Globus pallidus (tissue), 1 donor: ENCODE measurements around the gene TENT4B.

Experiments
- DNase-seq: peaks from one replicate; pipeline ENCODE4 v3.0.0-alpha.2; 2015; ENCODE audit warnings: low spot score

TENT4B gene

GRCh38 chr16:50195756-50196155 lies 42.6 kb downstream of the TENT4B start:
- no peak for DNase-seq

DNA sequence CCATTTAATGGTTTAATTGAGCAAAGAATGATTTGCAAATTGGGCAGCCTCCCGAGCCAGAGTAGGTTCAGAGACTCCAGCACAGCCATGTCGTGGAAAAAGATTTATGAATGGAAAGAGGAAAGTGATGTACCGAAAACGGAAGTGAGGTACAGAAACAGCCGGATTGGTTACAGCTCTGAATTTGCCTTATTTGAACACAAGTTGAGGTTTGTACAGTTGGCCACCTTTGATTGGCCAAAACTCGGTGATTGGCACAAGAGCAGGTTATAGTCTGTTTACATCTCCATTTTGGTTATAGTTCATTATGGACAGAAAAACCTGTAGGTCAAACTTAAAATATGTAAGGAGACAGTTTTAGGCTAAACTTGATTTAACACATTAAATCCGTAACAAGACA lies 44.5 kb downstream of the TENT4B start:
- no peak for DNase-seq

GRCh38 chr16:50198802-50199403 lies 45.8 kb downstream of the TENT4B start:
- DNase-seq = no peak

DNA sequence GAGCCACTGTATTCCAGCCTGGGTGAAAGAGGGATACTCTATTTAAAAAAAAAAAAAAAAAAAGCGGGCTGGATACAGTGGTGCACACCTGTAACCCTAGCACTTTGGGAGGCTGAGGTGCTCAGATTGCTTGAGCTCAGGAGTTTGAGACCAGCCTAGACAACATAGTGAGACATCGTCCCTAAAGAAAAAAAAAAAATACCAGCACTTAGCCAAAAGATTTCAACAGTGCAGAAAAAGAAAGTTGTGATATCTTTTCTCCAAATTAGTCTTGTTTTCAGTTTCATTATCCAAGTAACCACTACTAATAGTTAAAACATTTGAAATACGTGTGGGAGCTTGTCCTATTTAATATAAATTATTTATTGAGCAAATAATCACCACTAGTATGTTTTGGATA lies 48.7 kb downstream of the TENT4B start:
- DNase-seq = no peak

DNA sequence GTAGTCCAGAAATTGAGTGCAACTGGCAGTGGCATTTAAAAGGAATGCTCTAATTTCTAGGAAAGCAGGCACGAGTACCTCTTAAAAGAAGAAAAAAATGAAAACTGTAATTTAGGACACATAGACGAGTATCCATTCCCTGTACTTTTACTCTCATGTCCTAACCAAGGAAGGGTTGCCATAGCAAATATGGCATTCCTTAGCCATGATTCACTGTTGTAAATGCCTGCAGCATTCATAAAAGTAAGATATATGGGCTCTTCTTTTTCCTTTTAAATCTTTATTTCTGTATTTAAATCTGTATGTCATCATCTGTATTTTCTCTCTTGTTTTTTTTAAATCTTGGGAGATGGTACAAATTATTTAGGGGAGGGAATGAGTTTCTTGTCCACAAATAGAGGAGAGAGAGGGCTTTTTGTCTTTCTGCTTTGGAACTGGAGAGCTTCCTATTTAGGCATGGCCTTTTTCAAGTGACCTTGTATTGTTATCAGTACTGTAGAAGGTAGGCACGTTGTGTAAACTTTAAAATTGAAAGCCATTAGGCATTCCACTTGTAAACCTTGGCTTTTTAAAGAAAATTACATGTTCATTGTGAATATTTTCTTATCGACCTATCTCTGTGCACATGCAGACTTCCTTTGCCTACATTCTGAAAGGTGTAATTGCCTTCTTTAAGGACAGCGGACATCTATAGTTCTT lies 50.0 kb downstream of the TENT4B start:
- no peak for DNase-seq

GRCh38 chr16:50203681-50204080 lies 50.6 kb downstream of the TENT4B start:
- DNase-seq = no peak

DNA sequence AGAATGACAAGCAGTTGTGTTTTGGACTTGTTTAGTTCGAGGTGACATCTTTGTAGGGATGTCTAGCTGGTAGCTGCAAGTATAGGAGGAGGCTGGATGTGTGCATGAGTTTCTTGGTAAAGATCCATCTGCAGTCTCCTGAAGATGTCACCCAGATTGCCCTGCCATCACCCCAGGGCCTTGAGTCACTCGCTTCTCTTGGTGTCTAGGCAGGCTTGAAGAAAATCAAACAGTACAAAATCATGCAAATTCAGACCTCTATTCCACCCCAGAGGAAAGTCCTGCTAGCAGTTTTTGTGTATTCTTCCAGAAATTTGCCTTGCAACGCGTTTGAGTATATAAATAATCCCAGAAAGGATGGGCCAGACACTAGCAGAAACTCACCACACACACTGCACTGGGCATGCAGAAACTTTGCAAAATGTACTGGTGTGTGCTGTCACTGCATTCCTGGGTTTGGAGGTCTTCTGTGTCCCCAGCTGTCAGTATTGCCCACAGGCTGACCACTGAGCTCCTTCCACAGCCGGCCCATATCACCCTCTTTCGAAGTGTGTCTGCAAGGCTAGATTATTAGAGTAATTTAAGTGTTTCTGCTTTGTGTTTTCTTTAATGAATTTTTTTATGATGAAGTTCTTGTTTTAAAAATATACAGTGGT lies 51.5 kb downstream of the TENT4B start:
- no peak for DNase-seq

GRCh38 chr16:50207652-50208051 lies 54.5 kb downstream of the TENT4B start:
- DNase-seq = no peak

- DNase-seq = no peak
Measured at GRCh38 chr16:50208460-50208931, 55.4 kb downstream of the TENT4B start.

DNA sequence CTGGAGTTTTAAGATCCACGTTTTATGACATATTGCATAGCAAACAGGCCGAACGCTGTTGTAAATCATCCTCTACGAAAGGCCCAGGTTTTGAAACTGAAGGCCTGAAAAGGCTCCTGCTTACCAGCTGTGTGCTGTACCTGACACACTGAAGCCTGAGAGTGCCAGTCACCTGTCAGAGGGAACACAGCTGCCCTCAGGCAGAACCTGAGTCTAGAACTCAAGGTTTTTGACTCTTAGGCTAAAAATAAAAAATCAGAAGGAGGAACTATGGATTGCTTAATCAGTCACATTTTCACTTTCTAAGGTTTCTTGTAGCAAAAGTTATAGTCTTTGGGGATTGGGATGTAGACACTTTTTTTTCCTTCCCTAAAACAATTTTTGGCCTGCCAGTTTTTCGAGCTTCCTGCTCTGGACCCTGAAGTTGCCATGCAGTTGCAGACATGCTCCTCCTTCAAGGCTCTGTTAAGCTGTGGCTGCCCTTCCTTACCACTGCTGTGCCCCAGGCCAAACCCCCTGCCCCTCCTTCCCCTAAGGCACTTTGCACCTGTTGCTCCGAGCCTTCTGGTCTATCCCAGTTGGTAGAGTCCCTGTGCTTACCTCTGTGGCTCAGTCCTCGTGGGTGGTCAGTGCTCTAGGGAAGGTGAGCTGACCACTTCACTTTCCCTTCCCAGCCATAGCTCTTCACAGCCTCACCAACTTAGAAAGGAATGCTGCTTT lies 56.6 kb downstream of the TENT4B start:
- DNase-seq = peak; percentile 6

DNA sequence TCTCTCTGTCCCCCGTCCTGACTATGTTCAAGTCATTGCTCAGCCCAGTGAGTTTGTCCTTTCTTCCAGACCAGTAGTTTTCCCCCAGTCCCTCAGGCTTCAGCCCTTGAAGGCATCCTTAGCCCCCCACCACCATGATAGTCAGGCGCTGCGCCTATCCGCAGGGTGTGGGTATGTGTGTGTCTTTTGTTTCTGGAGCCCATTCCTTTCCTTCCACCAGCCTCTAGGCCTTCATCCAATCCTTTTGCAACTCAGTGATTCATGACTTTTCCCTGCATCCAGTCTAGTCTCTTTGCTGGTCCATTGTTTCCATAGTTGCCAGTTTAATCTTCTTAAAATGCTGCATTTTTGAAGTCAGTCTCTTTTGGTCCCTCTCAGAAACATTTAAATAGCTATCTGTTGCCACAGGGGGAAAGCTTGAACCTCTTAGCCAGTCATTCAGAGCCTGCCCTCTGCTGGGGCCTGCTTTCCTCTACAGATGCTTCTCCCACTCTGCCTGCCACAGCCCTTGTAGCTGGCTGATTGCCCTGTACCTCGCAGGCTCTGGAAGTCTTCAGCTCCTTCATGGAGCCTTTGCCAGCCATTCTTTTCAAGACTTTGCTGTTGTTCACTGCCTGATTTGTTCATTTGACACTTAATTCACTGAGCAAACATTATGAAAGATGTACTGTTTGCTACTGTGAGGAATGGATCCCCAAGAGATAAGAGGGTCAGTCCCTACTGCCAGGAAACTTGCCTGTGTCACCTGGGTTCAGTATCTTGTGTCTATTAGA lies 57.3 kb downstream of the TENT4B start:
- DNase-seq = peak; percentile 89

GRCh38 chr16:50213939-50214519 lies 60.9 kb downstream of the TENT4B start:
- peak; percentile 63 for DNase-seq

DNA sequence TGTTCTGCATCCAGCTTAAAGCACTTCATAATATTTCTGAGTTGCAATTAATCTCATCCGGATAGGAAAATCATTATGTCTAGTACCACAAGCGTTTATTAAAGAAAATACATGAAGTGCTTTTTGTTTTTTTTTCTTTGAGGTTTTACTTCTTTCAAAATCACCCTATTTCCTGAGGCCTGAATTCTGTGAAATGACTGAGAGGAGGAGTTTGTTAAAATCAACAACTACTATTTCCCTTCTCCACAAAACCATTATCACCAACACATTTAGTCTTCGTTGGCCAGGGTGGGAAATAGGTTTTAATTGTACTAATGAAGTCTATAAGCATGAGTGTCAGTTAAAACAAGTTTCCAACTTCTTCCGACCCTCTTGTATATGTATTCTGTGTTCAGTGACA lies 62.6 kb downstream of the TENT4B start:
- no peak for DNase-seq

GRCh38 chr16:50216231-50216630 lies 63.1 kb downstream of the TENT4B start:
- DNase-seq = no peak

- DNase-seq = no peak
Measured at GRCh38 chr16:50219402-50219975, 66.4 kb downstream of the TENT4B start.

GRCh38 chr16:50224286-50224685 lies 71.2 kb downstream of the TENT4B start:
- no peak for DNase-seq

GRCh38 chr16:50227120-50227519 lies 74.0 kb downstream of the TENT4B start:
- no peak for DNase-seq

GRCh38 chr16:50227665-50228064 lies 74.6 kb downstream of the TENT4B start:
- no peak for DNase-seq

GRCh38 chr16:50228364-50228868 lies 75.3 kb downstream of the TENT4B start:
- no peak for DNase-seq

DNA sequence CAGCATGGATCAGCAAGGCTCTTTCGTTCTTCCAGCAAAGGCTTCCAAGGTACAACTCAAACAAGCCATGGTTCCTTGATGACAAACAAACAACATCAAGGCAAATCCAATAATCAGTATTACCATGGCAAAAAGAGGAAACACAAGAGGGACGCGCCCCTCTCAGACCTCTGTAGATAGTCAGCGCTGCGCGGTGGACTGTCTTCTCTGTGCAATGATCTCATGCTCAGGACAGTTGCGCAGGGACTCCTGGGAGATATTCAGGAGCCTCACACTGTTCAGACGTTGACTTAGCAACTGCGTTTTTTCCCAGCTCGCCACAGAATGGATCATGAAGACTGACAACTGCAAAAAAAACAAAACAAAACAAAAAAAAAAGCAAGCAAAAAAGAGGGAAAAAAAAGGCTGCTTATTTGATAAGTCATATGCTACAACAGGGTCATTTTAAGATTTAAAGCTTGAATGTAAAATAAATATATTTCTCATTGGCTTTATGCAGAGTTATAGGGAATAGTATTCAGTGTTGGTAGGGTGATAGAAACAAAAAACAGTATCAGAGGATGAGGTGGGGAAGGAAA lies 76.1 kb downstream of the TENT4B start:
- no peak for DNase-seq
